NOMO-1 (cell line): ENCODE measurements around the gene SKIC8.
A peak's percentile ranks its signal among the peaks of the same experiment; 100 is the strongest.

Source experiments
- DNase-seq, 2 experiments: peaks; one replicate each; lab custom pipeline; 2025; ENCODE audit not compliant: unreplicated experiment in 2 of 2; lab: John Stamatoyannopoulos, UW

SKIC8 gene

GRCh38 chr15:78299101-78299930 is at the start of gene SKIC8:
Gene SKIC8 (minus strand): TSS chr15:78299609. CDS start chr15:78295686, 3,923 bp downstream.
- peak; percentile 94 to 96 for DNase-seq

- DNase-seq, result no peak
Observed at GRCh38 chr15:78347586-78348543, 48.5 kb upstream of the SKIC8 start.

- no peak for DNase-seq
Observed at GRCh38 chr15:78345396-78346125, 46.2 kb upstream of the SKIC8 start.

GRCh38 chr15:78343276-78344060 is 44.1 kb upstream of the SKIC8 start:
- no peak for DNase-seq

GRCh38 chr15:78342021-78342420 is 42.6 kb upstream of the SKIC8 start:
- no peak for DNase-seq

- DNase-seq, result no peak
Observed at GRCh38 chr15:78341057-78341987, 41.9 kb upstream of the SKIC8 start.

GRCh38 chr15:78340231-78341056 is 41.0 kb upstream of the SKIC8 start, which contains the start of gene CRABP1:
Gene CRABP1 (plus strand): TSS chr15:78340353. CDS start chr15:78340429, 76 bp downstream.
- no peak for DNase-seq

- DNase-seq, result no peak
Observed at GRCh38 chr15:78339559-78339958, 40.1 kb upstream of the SKIC8 start.

GRCh38 chr15:78338781-78339180 is 39.4 kb upstream of the SKIC8 start:
- DNase-seq, result no peak

GRCh38 chr15:78335985-78336384 is 36.6 kb upstream of the SKIC8 start:
- DNase-seq, result no peak

- DNase-seq, result no peak
Observed at GRCh38 chr15:78334845-78335244, 35.4 kb upstream of the SKIC8 start.

GRCh38 chr15:78329625-78330024 is 30.2 kb upstream of the SKIC8 start:
- DNase-seq, result no peak

GRCh38 chr15:78327466-78327865 is 28.1 kb upstream of the SKIC8 start:
- peak; percentile 38 to 44 for DNase-seq

GRCh38 chr15:78325092-78325843 is 25.9 kb upstream of the SKIC8 start:
- no peak for DNase-seq

GRCh38 chr15:78324144-78324543 is 24.7 kb upstream of the SKIC8 start:
- no peak for DNase-seq

GRCh38 chr15:78323693-78324092 is 24.3 kb upstream of the SKIC8 start:
- DNase-seq, result no peak
